HG03520 (cell line): ENCODE results near the gene GRIP1.
A peak's percentile ranks its signal among the peaks of the same experiment; 100 is the strongest.

Source experiments
- ATAC-seq: cut with Tn5 transposase; IDR thresholded peaks from one replicate; pipeline ENCODE4 v1.9.1; 2021; ENCODE audit warnings: mild to moderate bottlenecking, moderate library complexity; ENCODE audit not compliant: unreplicated experiment

GRIP1 gene

DNA sequence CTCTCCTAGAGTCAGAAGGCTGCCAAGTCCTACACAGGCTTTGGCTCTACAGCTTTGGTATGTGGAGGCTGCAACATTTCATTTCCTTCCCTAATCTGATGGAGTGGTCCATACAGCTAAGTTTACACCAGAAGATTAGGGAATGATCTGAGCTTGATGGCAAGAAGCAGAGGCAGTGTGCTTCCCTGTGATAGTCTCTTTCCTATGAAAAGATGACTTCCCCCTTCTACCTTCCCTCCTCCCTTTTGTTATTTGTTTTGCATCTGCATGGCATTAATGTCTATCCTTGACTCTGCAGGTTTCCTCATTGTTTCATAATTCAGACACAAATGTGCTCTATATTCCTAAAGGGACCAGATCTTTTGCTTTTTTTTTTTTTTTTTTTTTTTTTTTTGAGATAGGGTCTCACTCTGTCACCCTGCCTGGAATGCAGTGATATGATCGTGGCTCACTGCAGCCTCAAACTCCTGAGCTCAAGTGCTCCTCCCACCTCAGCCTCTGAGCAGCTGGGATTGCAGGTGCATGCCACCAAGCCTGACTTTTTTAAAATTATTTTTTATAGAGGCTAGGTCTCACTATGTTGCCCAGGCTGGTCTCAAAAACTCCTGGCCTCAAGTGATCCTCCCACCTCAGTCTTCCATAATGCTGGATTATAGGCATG, 76.3 kb downstream of the GRIP1 start:
- no peak for ATAC-seq

GRCh38 chr12:66600903-66601302, 78.0 kb downstream of the GRIP1 start:
- no peak for ATAC-seq

GRCh38 chr12:66599816-66600215, 79.1 kb downstream of the GRIP1 start:
- no peak for ATAC-seq

DNA sequence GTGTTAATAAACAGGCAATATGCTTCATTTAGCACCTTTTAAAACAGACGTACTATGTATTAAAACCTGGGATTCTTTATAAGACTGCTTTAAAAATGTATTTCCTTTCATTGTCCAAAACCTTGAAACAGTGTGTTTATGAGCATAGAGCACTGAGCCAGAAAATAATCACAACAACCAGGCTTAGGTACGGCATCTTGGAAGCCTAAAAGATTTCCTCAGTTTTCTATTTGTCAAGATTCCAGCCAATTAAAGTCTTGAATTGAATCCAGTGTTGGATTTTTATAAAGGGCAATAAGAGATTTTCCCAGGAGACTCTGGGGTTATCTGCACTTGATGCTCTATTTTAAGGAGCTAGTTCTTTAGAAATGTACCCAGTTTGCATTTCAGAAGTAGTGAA, 80.3 kb downstream of the GRIP1 start:
- no peak for ATAC-seq

DNA sequence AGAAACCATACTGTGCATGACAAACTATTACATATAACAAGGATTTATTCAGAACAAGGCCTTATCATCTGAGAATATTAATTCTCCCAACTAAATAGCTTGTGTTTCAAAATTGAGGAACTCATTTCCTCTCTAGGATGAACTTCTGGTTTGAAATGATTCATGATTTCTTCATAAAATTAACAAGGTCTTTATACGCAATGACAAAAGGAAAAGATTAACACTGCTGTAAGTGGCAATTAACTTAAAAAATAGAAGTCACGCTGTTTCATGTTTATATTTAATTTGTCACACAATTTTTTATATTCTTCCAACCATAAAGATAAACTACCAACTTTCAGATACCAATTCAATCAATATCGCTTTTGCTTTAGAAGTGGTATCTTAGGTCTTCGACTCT, 80.8 kb downstream of the GRIP1 start:
- ATAC-seq = no peak

GRCh38 chr12:66596199-66596598, 82.7 kb downstream of the GRIP1 start:
- no peak for ATAC-seq

DNA sequence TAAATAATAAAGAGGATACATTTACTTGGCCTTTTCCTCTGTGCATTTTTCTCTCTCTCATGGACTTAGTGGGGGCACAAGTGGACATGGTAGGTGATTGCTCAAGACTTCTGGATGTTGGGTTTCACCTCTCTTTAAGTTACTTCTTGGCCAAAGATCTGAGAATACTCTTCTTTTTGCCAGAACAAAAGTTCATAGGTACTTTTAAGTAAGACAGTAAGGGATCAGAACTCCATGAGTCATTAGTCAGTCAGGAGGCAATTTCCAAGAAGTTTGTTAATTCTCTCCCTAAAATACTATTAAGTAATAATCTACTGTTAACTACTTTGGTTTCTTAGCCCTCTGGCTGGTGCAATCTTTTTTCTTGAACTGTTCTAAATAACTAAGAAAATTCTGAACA, 84.2 kb downstream of the GRIP1 start:
- no peak for ATAC-seq

GRCh38 chr12:66590275-66590985, 88.4 kb downstream of the GRIP1 start:
- ATAC-seq = no peak

- no peak for ATAC-seq
These were observed 89.8 kb downstream of the GRIP1 start for GRCh38 chr12:66589095-66589494.

DNA sequence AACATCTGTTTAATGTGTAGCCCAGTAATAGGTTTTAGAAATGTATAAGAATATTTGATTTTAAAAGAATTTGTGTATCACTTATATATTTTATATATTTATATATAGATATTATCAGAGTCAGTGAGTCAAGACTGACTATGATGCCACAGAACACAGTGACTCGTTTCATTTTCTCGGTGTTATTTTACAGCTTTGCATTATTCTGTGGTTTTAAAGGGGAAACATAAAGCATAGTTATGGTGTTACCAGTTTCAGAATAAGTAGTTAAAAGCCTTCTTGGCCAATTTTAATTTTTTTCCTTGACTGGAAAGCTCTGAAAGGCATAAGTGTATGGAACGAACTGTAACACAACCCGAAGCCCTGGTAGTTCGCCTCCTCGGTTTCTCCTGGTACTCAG, 91.0 kb downstream of the GRIP1 start:
- ATAC-seq = peak; percentile 67

DNA sequence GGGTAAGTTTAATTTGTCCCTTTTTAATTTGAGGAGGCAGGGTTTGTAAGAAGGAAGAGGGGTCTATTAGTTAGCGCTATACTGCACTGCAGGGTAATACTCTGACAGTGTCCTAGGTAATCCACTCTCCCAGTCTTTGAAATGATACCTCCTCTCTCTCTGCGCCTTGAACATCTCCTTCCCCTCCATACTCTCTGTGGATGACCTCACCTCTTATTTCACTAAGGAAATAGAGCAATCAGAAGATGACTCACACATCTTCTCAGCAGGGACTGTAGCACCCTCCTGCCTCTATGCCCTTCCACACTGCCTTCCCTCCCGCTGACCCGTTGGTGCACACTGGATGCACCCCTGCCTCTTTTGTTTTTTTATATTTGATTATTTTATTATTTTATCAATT, 94.2 kb downstream of the GRIP1 start:
- ATAC-seq = no peak

DNA sequence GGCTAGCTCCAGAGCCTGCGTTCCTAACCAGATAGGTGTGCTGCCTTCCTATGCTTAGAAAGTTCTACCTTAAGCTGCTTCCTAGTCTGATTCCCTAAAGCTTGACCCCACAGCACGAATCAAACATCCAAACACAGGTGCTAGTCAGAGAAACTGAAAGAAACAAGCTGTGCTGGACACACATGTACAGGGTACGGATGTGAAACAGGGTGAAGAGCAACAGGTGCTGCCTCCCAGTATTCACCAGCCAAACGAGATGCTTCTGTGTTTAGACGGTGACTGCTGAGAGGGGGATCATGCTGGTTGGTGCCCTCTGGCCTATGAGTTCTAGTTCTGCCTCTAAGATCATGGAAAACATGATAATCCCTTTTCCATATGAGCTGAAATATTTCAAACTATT, 105.3 kb downstream of the GRIP1 start:
- ATAC-seq = no peak

DNA sequence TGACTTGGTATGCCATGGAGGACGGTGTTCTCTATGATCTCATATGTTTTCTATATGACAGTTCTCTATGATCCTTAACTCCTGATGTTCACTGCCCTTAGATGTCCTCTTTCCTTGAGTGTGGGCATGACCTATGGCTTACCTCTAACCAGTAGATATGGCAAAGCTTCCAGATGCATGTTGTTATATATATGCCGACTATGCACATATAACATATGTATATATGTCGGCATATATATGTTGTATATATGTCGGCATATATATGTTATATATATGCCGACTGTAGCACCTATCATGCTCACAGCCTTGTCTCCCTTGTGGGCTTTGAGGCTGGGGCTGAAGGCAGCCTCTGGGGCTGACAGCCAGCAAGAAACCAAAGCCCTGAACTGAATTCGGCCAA, 106.0 kb downstream of the GRIP1 start:
- no peak for ATAC-seq

DNA sequence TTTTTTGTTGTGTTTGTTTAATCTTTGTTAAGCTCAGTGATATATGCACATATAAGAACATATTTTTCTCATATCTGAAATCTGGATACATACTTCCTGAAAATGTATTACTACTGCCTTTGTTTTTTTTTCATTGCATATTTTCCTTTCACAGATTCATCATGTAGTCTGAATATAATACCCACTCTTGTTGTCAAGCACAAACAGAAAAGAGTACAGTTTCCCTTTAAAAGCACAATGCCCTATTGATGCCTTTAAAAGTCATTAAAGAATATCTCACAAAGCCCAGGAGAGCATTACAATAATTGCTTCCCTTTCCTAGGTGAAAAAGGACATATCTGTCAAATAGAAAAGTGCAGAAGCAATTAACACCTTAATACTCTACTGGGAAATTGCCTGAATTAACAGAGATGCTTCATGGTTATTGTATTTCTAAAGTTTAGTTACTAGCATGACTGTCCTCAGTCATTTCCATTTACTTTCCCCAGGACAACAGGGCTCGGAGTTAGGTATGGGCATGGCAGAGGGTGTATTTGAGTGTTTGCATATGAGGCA, 107.4 kb downstream of the GRIP1 start:
- ATAC-seq = no peak

GRCh38 chr12:66563220-66563619, 115.7 kb downstream of the GRIP1 start:
- ATAC-seq = no peak

- ATAC-seq = no peak
These were observed 123.8 kb downstream of the GRIP1 start for GRCh38 chr12:66555113-66555512.

GRCh38 chr12:66552716-66553115, 126.2 kb downstream of the GRIP1 start:
- no peak for ATAC-seq

GRCh38 chr12:66550626-66551025, 128.2 kb downstream of the GRIP1 start:
- no peak for ATAC-seq

GRCh38 chr12:66549050-66549389, 129.9 kb downstream of the GRIP1 start:
- peak; percentile 17 for ATAC-seq

DNA sequence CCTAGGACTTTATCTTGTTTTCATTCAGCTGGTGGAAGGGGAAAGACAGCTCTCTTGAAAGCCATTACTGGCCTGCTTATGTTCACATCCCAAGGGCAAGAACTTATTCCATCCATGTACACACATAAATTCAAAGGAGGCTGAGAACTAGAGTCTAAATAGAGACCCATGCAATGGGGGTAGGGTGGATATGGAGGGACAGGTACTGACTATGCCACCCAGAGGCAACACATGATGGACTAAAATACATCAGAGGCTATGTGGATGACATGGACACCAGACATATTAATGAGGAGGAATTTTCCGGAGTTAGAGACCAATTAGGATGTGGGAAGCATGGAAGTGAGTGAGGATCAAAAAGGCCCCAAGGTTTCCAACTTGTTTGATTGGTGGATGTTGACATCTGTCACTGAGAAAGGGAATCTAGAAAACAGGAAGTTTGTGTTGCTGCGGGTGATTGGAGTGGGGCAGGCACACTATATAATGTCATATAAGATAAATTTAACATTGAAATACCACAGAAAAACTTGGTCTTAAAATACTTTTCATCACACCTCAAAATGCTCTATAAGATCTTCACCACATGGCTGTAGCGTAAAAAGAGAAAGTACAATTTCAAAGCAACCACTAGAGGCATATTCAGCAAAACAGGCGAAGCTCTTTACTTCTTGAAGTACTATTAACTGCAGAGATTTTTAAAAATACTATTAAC, 130.4 kb downstream of the GRIP1 start:
- peak; percentile 54 for ATAC-seq

- ATAC-seq = no peak
These were observed 137.4 kb downstream of the GRIP1 start for GRCh38 chr12:66541426-66541825.

- no peak for ATAC-seq
These were observed 139.4 kb downstream of the GRIP1 start for GRCh38 chr12:66539431-66539830.
